GM12878 (cell line): ENCODE results near the gene ETV1. TPM values are rescaled to one million over a fixed set of nuclear protein-coding genes. Genes with fewer than 3 reads are reported as not detected.

Experiments
- ATAC-seq: fragments of 200-7000 bp; cut with Tn5 transposase; 3 replicates; pipeline ENCODE4 v1.9.1; 2020; ENCODE audit warnings: mild to moderate bottlenecking, moderate library complexity
- BruUV-seq: library from RNA; stranded (reverse); fragments of 400-500 nt; replicated peaks from 2 replicates; lab custom pipeline; 2021; lab: Mats Ljungman, UMichigan
- CTCF ChIA-PET: fragments of 300-600 bp; sonication (Branson Sonifier 250); formaldehyde crosslinking; extraction: SDS; loops from one replicate; lab custom pipeline; 2021; ENCODE audit warnings: inconsistent platforms; lab: Yijun Ruan, JAX
- POLR2A ChIA-PET: fragments of 350-600 bp; formaldehyde crosslinking; extraction: SDS; loops from one replicate; lab custom pipeline; 2021; ENCODE audit warnings: inconsistent platforms; lab: Charles Lee
- RAD21 ChIA-PET: fragments of 300-600 bp; sonication (Branson Sonifier 250); formaldehyde crosslinking; loops from one replicate; lab custom pipeline; 2023; ENCODE audit warnings: antibody characterized with exemption; ENCODE audit not compliant: unreplicated experiment; lab: Charles Lee
- SMC1A ChIA-PET: fragments of 300-600 bp; sonication (Branson Sonifier 250); formaldehyde crosslinking; loops from one replicate; lab custom pipeline; 2023; ENCODE audit not compliant: unreplicated experiment, uncharacterized antibody; lab: Charles Lee
- DNase-seq: peaks from one replicate; pipeline ENCODE4 v3.0.0-alpha.2; 2011; ENCODE audit warnings: low read depth, low spot score
- FAIRE-seq: peaks from 3 replicates; lab custom pipeline; 2011; peaks lifted over from hg19 to GRCh38; lab: Jason Lieb, UNC
- H2AFZ ChIP-seq: 2 replicates; pipeline ENCODE4 v1.6.0; 2011; ENCODE audit warnings: low read depth, low read length, control low read depth; ENCODE audit not compliant: control insufficient read depth
- H3K27ac ChIP-seq: 2 replicates; pipeline ENCODE4 v1.5.1; 2011; ENCODE audit warnings: control low read depth; ENCODE audit not compliant: control insufficient read depth, insufficient read depth
- H3K27me3 ChIP-seq, 2 experiments: replicated peaks in 1 of 2; 2 replicates each; pipeline versions ENCODE4 v1.6.0 to v1.6.1; 2011; ENCODE audit warnings: low read length in 1 of 2; ENCODE audit not compliant: control insufficient read depth in 2 of 2, insufficient read depth in 2 of 2
- H3K36me3 ChIP-seq, 2 experiments: 2 replicates each; pipeline ENCODE4 v1.5.1; 2011; ENCODE audit warnings: low read length in 1 of 2; ENCODE audit not compliant: control insufficient read depth in 2 of 2, insufficient read depth in 2 of 2
- H3K4me1 ChIP-seq: 2 replicates; pipeline ENCODE4 v1.6.1; 2011; ENCODE audit warnings: mild to moderate bottlenecking, low read length, moderate library complexity, mixed read lengths; ENCODE audit not compliant: control insufficient read depth, insufficient read depth
- H3K4me2 ChIP-seq: 2 replicates; pipeline ENCODE4 v1.6.0; 2011; ENCODE audit warnings: control low read depth; ENCODE audit not compliant: control insufficient read depth, insufficient read depth
- H3K4me3 ChIP-seq: fragments of 200-600 bp; sonication (generic); 2 replicates; pipeline ENCODE4 v1.5.1; 2016
- H3K79me2 ChIP-seq: 2 replicates; pipeline ENCODE4 v1.6.0; 2011; ENCODE audit warnings: low read length; ENCODE audit not compliant: control insufficient read depth, insufficient read depth
- H3K9ac ChIP-seq: 2 replicates; pipeline ENCODE4 v1.8.0; 2011; ENCODE audit warnings: low read length, control low read depth, mixed read lengths; ENCODE audit not compliant: control insufficient read depth, insufficient read depth
- H3K9me3 ChIP-seq: replicated peaks from 3 replicates; pipeline ENCODE4 v1.5.1; 2011; ENCODE audit warnings: mild to moderate bottlenecking, low read length; ENCODE audit not compliant: control insufficient read depth, insufficient read depth
- H4K20me1 ChIP-seq: 2 replicates; pipeline ENCODE4 v1.6.0; 2011; ENCODE audit not compliant: control insufficient read depth, insufficient read depth
- ATF2 ChIP-seq: IDR thresholded peaks from 2 replicates; pipeline ENCODE4 v1.6.1; 2012; ENCODE audit warnings: low read length, inconsistent platforms
- BACH1 ChIP-seq: fragments of 450-650 bp; IDR thresholded peaks from 2 replicates; pipeline ENCODE4 v1.6.1; 2017; ENCODE audit warnings: mild to moderate bottlenecking, borderline replicate concordance
- CHD4 ChIP-seq: fragments of 200-600 bp; sonication (generic); IDR thresholded peaks from 2 replicates; pipeline ENCODE4 v1.6.1; 2016; ENCODE audit warnings: mild to moderate bottlenecking
- DPF2 ChIP-seq: fragments of 450-650 bp; IDR thresholded peaks from 2 replicates; pipeline ENCODE4 v1.6.1; 2017; ENCODE audit warnings: mild to moderate bottlenecking
- EED ChIP-seq: sonication (generic); IDR thresholded peaks from 2 replicates; pipeline ENCODE4 v1.6.1; 2016; ENCODE audit warnings: antibody characterized with exemption, low read depth
- EZH2 ChIP-seq: IDR thresholded peaks from 2 replicates; pipeline ENCODE4 v1.6.1; 2012; ENCODE audit warnings: low read depth, mild to moderate bottlenecking, control low read depth, inconsistent platforms, low read length, borderline replicate concordance; ENCODE audit not compliant: control insufficient read depth
- HDAC6 ChIP-seq: fragments of 200-600 bp; sonication (generic); IDR thresholded peaks from one replicate; pipeline ENCODE4 v1.8.0; 2017; ENCODE audit warnings: antibody characterized with exemption; ENCODE audit not compliant: unreplicated experiment
- NKRF ChIP-seq: fragments of 450-650 bp; conservative IDR thresholded peaks from 2 replicates; pipeline ENCODE4 v1.6.1; 2017; ENCODE audit warnings: mild to moderate bottlenecking, moderate library complexity
- PAX8 ChIP-seq: fragments of 450-650 bp; IDR thresholded peaks from 2 replicates; pipeline ENCODE4 v1.6.1; 2017; ENCODE audit warnings: mild to moderate bottlenecking, moderate library complexity
- POLR2AphosphoS5 ChIP-seq: IDR thresholded peaks from 2 replicates; pipeline ENCODE4 v1.6.1; 2011; ENCODE audit warnings: mild to moderate bottlenecking, low read length, inconsistent platforms
- RELB ChIP-seq: fragments of 450-650 bp; IDR thresholded peaks from 2 replicates; pipeline ENCODE4 v1.6.1; 2017; ENCODE audit warnings: low read depth, mild to moderate bottlenecking, moderate library complexity
- SIX5 ChIP-seq: IDR thresholded peaks from 2 replicates; pipeline ENCODE4 v1.6.1; 2011; ENCODE audit warnings: mild to moderate bottlenecking, low read depth, low read length, moderate library complexity; ENCODE audit not compliant: severe bottlenecking
- ZNF207 ChIP-seq: fragments of 450-650 bp; IDR thresholded peaks from 2 replicates; pipeline ENCODE4 v1.6.1; 2014; ENCODE audit warnings: antibody characterized with exemption, mild to moderate bottlenecking, borderline replicate concordance
- WGBS: methylation state at CpG from one replicate; pipeline ENCODE4 v1.1.6; 2016; ENCODE audit warnings: low lambda C conversion rate; ENCODE audit not compliant: insufficient replicate concordance, insufficient coverage; ENCODE audit errors: missing lambda C conversion rate; 5-methylcytosine and 5-hydroxymethylcytosine counted together
- in situ Hi-C: fragments of 300-500 bp; cut with MboI; formaldehyde crosslinking; loops from 9 replicates; pipeline ENCODE4 v1.14.3; 2018; ENCODE audit warnings: mixed read lengths
- intact Hi-C: fragments of 100-400 bp; cut with micrococcal nuclease; formaldehyde crosslinking; loops from one replicate; pipeline ENCODE4 v1.14.2; 2022; ENCODE audit not compliant: unreplicated experiment
- polyA plus RNA-seq, 11 experiments: library from polyadenylated mRNA; depleted of rRNA in 4 of 11; unstranded in 6 of 11; stranded (reverse) in 5 of 11; fragments of >200 nt; fragmentation: Nextera tagmentation in 4 of 11; fragmentation: Illumina TruSeq in 1 of 11; extraction: Ambion mirVana in 4 of 11; extraction: Trizol in 1 of 11; gene quantifications; 1 replicate in 1 of 11; 2 replicates in 10 of 11; pipeline versions ENCODE4 v1.2.1 to v1.2.3, GENCODE V29; 2011 to 2016; ENCODE audit warnings: inconsistent platforms in 2 of 11, missing spikeins in 2 of 11, low read depth in 1 of 11
- total RNA-seq, 4 experiments: library from RNA; depleted of rRNA in 3 of 4; stranded (reverse); fragments of >200 nt in 3 of 4; fragmentation: Illumina TruSeq in 1 of 4; extraction: Trizol in 1 of 4; gene quantifications; 2 replicates each; pipeline versions ENCODE4 v1.2.1 to v1.2.3, GENCODE V29; 2013 to 2021

Gene ETV1
- total and polyA plus RNA-seq, 10 of the 15 experiments (the other 5 are each of a cell fraction or from before 2014, with no cell fraction given) = 0.03 to 9.3 (median 0.16) TPM; not detected in 4

- Histone ChIP-seq H3K4me1 (no peaks in the 10 kb centered on the region), H3K4me3 (no peak overlapping the region; the same call in 1 of the 2 replicates), H3K27me3 (no peaks in the 10 kb centered on the region; a peak in 2 of 4 replicates), H3K36me3 (no peaks in the 10 kb centered on the region), H4K20me1 (no peaks in the 10 kb centered on the region), H2AFZ (no peak overlapping the region), H3K4me2 (peak overlapping the region; percentile 24; the same call in 1 of the 2 replicates), H3K79me2 (no peaks in the 10 kb centered on the region), H3K9me3 (no peaks in the 10 kb centered on the region; the same call in 2 of the 3 replicates), H3K9ac (no peak overlapping the region), H3K27ac (no peak overlapping the region)
- CTCF ChIA-PET = interaction anchor here (0.6 to 1.7 kb wide), 4 partner anchors 10 to 81 kb away, joined by 3 to 6 read pairs (median 3); no protein-coding TSS in a partner anchor
- no peak for TF ChIP-seq PAX8
- TF ChIP-seq RELB = no peak
- TF ChIP-seq NKRF = no peak
- no peak for TF ChIP-seq ATF2
- TF ChIP-seq ZNF207 = no peak
- no peak for TF ChIP-seq HDAC6
- no peak for TF ChIP-seq DPF2
- TF ChIP-seq POLR2AphosphoS5 = no peak
- TF ChIP-seq EZH2 = no peak
- TF ChIP-seq CHD4 = no peak
- no peak for TF ChIP-seq SIX5
- no peak for TF ChIP-seq BACH1
- TF ChIP-seq EED = no peak
- ATAC-seq (peak; percentile 12; the same call in 2 of the 3 replicates), DNase-seq (no peak), FAIRE-seq (no peak)
- WGBS = 34% methylated on average over 13 of the region's 13 CpGs
- SMC1A ChIA-PET = interaction anchor here (1.0 kb wide), 1 partner anchor 90 kb away, joined by 3 read pairs; no protein-coding TSS in a partner anchor
- RAD21 ChIA-PET = interaction anchor here (0.7 to 2.1 kb wide), 3 partner anchors 8 to 20 kb away, joined by 3 to 6 read pairs (median 4); no protein-coding TSS in a partner anchor
- intact Hi-C loops = no loop called here
- POLR2A ChIA-PET = interaction anchor here (1.0 to 1.4 kb wide), 3 partner anchors 9 to 41 kb away, joined by 3 to 6 read pairs (median 4); no protein-coding TSS in a partner anchor
- no TSS peak for BruUV-seq
- in situ Hi-C loops = no loop called here
These were observed 461 bp upstream of the ETV1 start for GRCh38 chr7:13989949-13990305.
